ENCODE data around the gene PRAMEF1.
"Not testable (repeated sequence)": the region's sequence is repeated elsewhere in the genome, so short reads cannot be mapped to it uniquely, and the experiment has no call there.

DNA sequence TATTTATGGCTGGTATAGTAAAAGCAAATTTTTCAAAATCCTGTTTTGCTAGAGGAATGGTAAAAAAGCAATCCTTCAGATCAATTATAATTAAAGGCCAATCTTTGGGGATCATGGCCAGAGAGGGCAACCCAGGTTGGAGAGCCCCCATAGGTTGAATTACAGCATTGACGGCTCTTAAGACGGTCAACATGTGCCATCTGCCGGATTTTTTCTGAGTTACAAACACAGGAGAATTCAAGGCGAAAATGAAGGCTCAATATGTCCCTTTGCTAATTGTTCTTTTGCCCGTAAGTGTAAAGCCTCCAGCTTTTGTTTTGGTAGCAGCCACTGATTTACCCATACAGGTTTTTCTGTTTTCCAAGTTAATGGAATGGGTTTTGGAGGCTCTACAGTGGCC, 9.7 kb upstream of the PRAMEF1 start:
- TF ChIP-seq, protein P1, sequence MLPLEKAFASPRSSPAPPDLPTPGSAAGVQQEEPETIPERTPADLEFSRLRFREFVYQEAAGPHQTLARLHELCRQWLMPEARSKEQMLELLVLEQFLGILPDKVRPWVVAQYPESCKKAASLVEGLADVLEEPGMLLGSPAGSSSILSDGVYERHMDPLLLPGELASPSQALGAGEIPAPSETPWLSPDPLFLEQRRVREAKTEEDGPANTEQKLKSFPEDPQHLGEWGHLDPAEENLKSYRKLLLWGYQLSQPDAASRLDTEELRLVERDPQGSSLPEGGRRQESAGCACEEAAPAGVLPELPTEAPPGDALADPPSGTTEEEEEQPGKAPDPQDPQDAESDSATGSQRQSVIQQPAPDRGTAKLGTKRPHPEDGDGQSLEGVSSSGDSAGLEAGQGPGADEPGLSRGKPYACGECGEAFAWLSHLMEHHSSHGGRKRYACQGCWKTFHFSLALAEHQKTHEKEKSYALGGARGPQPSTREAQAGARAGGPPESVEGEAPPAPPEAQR (CRISPR knock-in tag; IDR thresholded peaks at IDR 0.05), result not testable (repeated sequence)
- TF ChIP-seq, protein P2, sequence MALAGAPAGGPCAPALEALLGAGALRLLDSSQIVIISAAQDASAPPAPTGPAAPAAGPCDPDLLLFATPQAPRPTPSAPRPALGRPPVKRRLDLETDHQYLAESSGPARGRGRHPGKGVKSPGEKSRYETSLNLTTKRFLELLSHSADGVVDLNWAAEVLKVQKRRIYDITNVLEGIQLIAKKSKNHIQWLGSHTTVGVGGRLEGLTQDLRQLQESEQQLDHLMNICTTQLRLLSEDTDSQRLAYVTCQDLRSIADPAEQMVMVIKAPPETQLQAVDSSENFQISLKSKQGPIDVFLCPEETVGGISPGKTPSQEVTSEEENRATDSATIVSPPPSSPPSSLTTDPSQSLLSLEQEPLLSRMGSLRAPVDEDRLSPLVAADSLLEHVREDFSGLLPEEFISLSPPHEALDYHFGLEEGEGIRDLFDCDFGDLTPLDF (CRISPR knock-in tag; IDR thresholded peaks at IDR 0.05), result not testable (repeated sequence)
- TF ChIP-seq, protein P3, sequence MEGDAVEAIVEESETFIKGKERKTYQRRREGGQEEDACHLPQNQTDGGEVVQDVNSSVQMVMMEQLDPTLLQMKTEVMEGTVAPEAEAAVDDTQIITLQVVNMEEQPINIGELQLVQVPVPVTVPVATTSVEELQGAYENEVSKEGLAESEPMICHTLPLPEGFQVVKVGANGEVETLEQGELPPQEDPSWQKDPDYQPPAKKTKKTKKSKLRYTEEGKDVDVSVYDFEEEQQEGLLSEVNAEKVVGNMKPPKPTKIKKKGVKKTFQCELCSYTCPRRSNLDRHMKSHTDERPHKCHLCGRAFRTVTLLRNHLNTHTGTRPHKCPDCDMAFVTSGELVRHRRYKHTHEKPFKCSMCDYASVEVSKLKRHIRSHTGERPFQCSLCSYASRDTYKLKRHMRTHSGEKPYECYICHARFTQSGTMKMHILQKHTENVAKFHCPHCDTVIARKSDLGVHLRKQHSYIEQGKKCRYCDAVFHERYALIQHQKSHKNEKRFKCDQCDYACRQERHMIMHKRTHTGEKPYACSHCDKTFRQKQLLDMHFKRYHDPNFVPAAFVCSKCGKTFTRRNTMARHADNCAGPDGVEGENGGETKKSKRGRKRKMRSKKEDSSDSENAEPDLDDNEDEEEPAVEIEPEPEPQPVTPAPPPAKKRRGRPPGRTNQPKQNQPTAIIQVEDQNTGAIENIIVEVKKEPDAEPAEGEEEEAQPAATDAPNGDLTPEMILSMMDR (IDR thresholded peaks at IDR 0.05), result not testable (repeated sequence)
- TF ChIP-seq, protein P4, sequence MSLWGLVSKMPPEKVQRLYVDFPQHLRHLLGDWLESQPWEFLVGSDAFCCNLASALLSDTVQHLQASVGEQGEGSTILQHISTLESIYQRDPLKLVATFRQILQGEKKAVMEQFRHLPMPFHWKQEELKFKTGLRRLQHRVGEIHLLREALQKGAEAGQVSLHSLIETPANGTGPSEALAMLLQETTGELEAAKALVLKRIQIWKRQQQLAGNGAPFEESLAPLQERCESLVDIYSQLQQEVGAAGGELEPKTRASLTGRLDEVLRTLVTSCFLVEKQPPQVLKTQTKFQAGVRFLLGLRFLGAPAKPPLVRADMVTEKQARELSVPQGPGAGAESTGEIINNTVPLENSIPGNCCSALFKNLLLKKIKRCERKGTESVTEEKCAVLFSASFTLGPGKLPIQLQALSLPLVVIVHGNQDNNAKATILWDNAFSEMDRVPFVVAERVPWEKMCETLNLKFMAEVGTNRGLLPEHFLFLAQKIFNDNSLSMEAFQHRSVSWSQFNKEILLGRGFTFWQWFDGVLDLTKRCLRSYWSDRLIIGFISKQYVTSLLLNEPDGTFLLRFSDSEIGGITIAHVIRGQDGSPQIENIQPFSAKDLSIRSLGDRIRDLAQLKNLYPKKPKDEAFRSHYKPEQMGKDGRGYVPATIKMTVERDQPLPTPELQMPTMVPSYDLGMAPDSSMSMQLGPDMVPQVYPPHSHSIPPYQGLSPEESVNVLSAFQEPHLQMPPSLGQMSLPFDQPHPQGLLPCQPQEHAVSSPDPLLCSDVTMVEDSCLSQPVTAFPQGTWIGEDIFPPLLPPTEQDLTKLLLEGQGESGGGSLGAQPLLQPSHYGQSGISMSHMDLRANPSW (CRISPR knock-in tag; conservative IDR thresholded peaks at IDR 0.05; ENCODE audit: low read depth), result not testable (repeated sequence)
- TF ChIP-seq NR3C1 (CRISPR knock-in tag; conservative IDR thresholded peaks at IDR 0.05; ENCODE audit: low read depth); IRF2 (CRISPR knock-in tag; IDR thresholded peaks at IDR 0.05; ENCODE audit: borderline replicate concordance, low read depth): not testable (repeated sequence)

Data from WTC11 (cell line).